GM23338 (cell line): Measurements from ENCODE around the gene PTN. TPM values are rescaled to one million over a fixed set of nuclear protein-coding genes. Genes with fewer than 3 reads are reported as not detected.
A peak's percentile ranks its signal among the peaks of the same experiment; 100 is the strongest.
"Not testable (repeated sequence)": the region's sequence is repeated elsewhere in the genome, so short reads cannot be mapped to it uniquely, and the experiment has no call there.

Experiments
- ATAC-seq: fragments of 200-7000 bp; cut with Tn5 transposase; 3 replicates; pipeline ENCODE4 v1.9.1; 2020
- DNase-seq: peaks from one replicate; pipeline ENCODE4 v3.0.0-alpha.2; 2015; ENCODE audit warnings: low spot score
- H2AFZ ChIP-seq: fragments of 200-600 bp; sonication (generic); 2 replicates; pipeline ENCODE4 v1.8.0; 2016; ENCODE audit warnings: antibody characterized with exemption, mild to moderate bottlenecking, moderate library complexity
- H3F3A ChIP-seq: fragments of 200-600 bp; sonication (generic); replicated peaks from 2 replicates; pipeline ENCODE4 v1.8.0; 2017; ENCODE audit warnings: antibody characterized with exemption, mixed run types, low read depth
- H3K27ac ChIP-seq: fragments of 200-600 bp; sonication (generic); 2 replicates; pipeline ENCODE4 v1.6.1; 2016; ENCODE audit warnings: low read depth
- H3K27me3 ChIP-seq: fragments of 200-600 bp; sonication (generic); 2 replicates; pipeline ENCODE4 v1.8.0; 2016; ENCODE audit warnings: mild to moderate bottlenecking, mixed run types, moderate library complexity; ENCODE audit not compliant: insufficient read depth
- H3K36me3 ChIP-seq: fragments of 200-600 bp; sonication (generic); 2 replicates; pipeline ENCODE4 v1.8.0; 2016; ENCODE audit warnings: mild to moderate bottlenecking; ENCODE audit not compliant: insufficient read depth
- H3K4me1 ChIP-seq: fragments of 200-600 bp; sonication (generic); 2 replicates; pipeline ENCODE4 v1.8.0; 2016; ENCODE audit warnings: mild to moderate bottlenecking, moderate library complexity; ENCODE audit not compliant: insufficient read depth
- H3K4me2 ChIP-seq: fragments of 200-600 bp; sonication (generic); 2 replicates; pipeline ENCODE4 v1.7.1; 2017; ENCODE audit warnings: mixed run types
- H3K4me3 ChIP-seq: fragments of 200-600 bp; sonication (generic); 2 replicates; pipeline ENCODE4 v1.6.1; 2016; ENCODE audit warnings: mixed run types
- H3K79me2 ChIP-seq: fragments of 200-600 bp; sonication (generic); replicated peaks from 2 replicates; pipeline ENCODE4 v1.8.0; 2017; ENCODE audit warnings: mild to moderate bottlenecking; ENCODE audit not compliant: insufficient read depth
- H3K9me2 ChIP-seq: fragments of 200-600 bp; sonication (generic); 2 replicates; pipeline ENCODE4 v1.8.0; 2017; ENCODE audit not compliant: insufficient read depth
- H4K20me1 ChIP-seq: fragments of 200-600 bp; sonication (generic); replicated peaks from 2 replicates; pipeline ENCODE4 v1.8.0; 2017; ENCODE audit warnings: mild to moderate bottlenecking; ENCODE audit not compliant: insufficient read depth
- H3K27ac Mint-ChIP-seq: 2 replicates; pipeline ENCODE4 v1.8.0; 2020; ENCODE audit warnings: inconsistent platforms, mild to moderate bottlenecking, moderate library complexity, mixed read lengths
- H3K27me3 Mint-ChIP-seq: 3 replicates; pipeline ENCODE4 v1.8.0; 2022; ENCODE audit warnings: low read depth, mild to moderate bottlenecking, moderate library complexity, mixed read lengths, inconsistent platforms; ENCODE audit not compliant: insufficient read depth, poor library complexity
- H3K36me3 Mint-ChIP-seq: 3 replicates; pipeline ENCODE4 v1.8.0; 2021; ENCODE audit warnings: low read depth, mild to moderate bottlenecking, inconsistent platforms, moderate library complexity, mixed read lengths
- H3K4me1 Mint-ChIP-seq: 3 replicates; pipeline ENCODE4 v1.8.0; 2020; ENCODE audit warnings: mild to moderate bottlenecking, inconsistent platforms, mixed read lengths
- H3K4me3 Mint-ChIP-seq: 3 replicates; pipeline ENCODE4 v1.8.0; 2021; ENCODE audit warnings: moderate library complexity, mild to moderate bottlenecking, inconsistent platforms, mixed read lengths
- H3K9me3 Mint-ChIP-seq: 3 replicates; pipeline ENCODE4 v1.8.0; 2020; ENCODE audit warnings: moderate library complexity, mild to moderate bottlenecking, inconsistent platforms, mixed read lengths
- CREB1 ChIP-seq: fragments of 250-450 bp; sonication (Bioruptor Pico); IDR thresholded peaks from 2 replicates; pipeline ENCODE4 v1.5.0; 2020; ENCODE audit warnings: low read depth, mild to moderate bottlenecking, moderate library complexity
- EZH2 ChIP-seq: fragments of 200-600 bp; sonication (generic); IDR thresholded peaks from one replicate; pipeline ENCODE4 v1.8.0; 2017; ENCODE audit warnings: antibody characterized with exemption, mild to moderate bottlenecking, low read depth; ENCODE audit not compliant: unreplicated experiment
- JUNB ChIP-seq: IDR thresholded peaks from one replicate; pipeline ENCODE4 v1.6.1; 2016; ENCODE audit warnings: antibody characterized with exemption; ENCODE audit not compliant: unreplicated experiment
- NANOG ChIP-seq: IDR thresholded peaks from 2 replicates; pipeline ENCODE4 v1.6.1; 2016; ENCODE audit warnings: antibody characterized with exemption, borderline replicate concordance
- REST ChIP-seq: IDR thresholded peaks from one replicate; pipeline ENCODE4 v1.6.1; 2018; ENCODE audit warnings: antibody characterized with exemption; ENCODE audit not compliant: unreplicated experiment
- ZNF114 ChIP-seq: fragments of 250-450 bp; sonication (Bioruptor Pico); IDR thresholded peaks from 2 replicates; pipeline ENCODE4 v1.5.0; 2020; ENCODE audit warnings: mild to moderate bottlenecking, moderate library complexity
- ZNF331 ChIP-seq: fragments of 250-450 bp; sonication (Bioruptor Pico); IDR thresholded peaks from 2 replicates; pipeline ENCODE4 v1.5.0; 2020; ENCODE audit warnings: low read depth, mild to moderate bottlenecking, moderate library complexity
- polyA plus RNA-seq: library from polyadenylated mRNA; unstranded; fragments of >200 nt; fragmentation: Nextera tagmentation; extraction: Ambion mirVana; gene quantifications from 2 replicates; pipeline ENCODE4 v1.2.1, GENCODE V29; 2016
- total RNA-seq: library from RNA; depleted of rRNA; stranded (reverse); fragments of >200 nt; shearing (Covaris generic); gene quantifications from 2 replicates; pipeline ENCODE4 v1.2.3, GENCODE V29; 2014
- TF ChIP-seq, protein P1 (sequence below): fragments of 250-450 bp; sonication (Bioruptor Pico); IDR thresholded peaks from 2 replicates; pipeline ENCODE4 v1.5.0; 2020; ENCODE audit warnings: mild to moderate bottlenecking, moderate library complexity
- TF ChIP-seq, protein P2 (sequence below), 2 experiments: fragments of 200-600 bp in 1 of 2; sonication (generic) in 1 of 2; conservative IDR thresholded peaks; 2 replicates each; pipeline versions ENCODE4 v1.5.1 to v1.6.1; 2016 to 2017; ENCODE audit warnings: antibody characterized with exemption in 2 of 2, low read depth in 2 of 2, mild to moderate bottlenecking in 2 of 2, moderate library complexity in 1 of 2
- TF ChIP-seq, protein P3 (sequence below): IDR thresholded peaks from 2 replicates; pipeline ENCODE4 v1.6.1; 2016; ENCODE audit warnings: antibody characterized with exemption

PTN gene
- total and polyA plus RNA-seq, 2 experiments from 2014 or later: 20.1 to 39.4 TPM

DNA sequence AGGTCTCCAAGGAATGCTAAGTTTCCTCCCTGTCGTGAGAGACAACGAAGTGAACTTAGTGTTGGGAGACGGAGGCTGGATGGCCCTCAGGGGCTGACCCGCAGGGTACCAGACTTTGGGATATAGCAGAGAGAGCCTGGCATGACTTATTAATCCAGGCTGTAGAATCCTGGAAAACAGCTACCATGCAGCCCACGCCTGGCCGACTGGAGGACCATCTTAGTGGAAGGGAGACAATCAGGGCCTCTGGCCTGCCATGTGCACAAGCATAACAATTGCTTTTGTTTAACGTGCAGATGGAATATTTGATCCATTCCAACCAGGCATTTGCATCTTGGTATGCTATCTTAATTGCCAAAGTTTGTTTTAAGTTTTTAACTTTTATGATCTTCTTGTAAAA lies 78.1 kb downstream of the PTN start:
- not testable (repeated sequence) for H3K9me2 ChIP-seq, H3F3A ChIP-seq, H3K27ac ChIP-seq, H3K4me3 ChIP-seq, H3K27me3 ChIP-seq, H2AFZ ChIP-seq, H3K4me2 ChIP-seq, H3K79me2 ChIP-seq, DNase-seq, H3K36me3 ChIP-seq, H3K27ac Mint-ChIP-seq, ATAC-seq, H3K4me3 Mint-ChIP-seq, H4K20me1 ChIP-seq, H3K27me3 Mint-ChIP-seq
- H3K36me3 Mint-ChIP-seq: peaks cover 27% of the 10 kb centered on the region
- peaks cover 26% of the 10 kb centered on the region for H3K4me1 Mint-ChIP-seq
- H3K4me1 ChIP-seq: peaks cover 11% of the 10 kb centered on the region
- peaks cover 14% of the 10 kb centered on the region for H3K9me3 Mint-ChIP-seq

GRCh38 chr7:137262599-137262998 lies 80.9 kb downstream of the PTN start:
- Histone ChIP-seq H3K4me1 (peaks cover 37% of the 10 kb centered on the region), H3K79me2 (no peaks in the 10 kb centered on the region), H3K4me3 (no peak overlapping the region), H3F3A (no peaks in the 10 kb centered on the region), H2AFZ (no peak overlapping the region), H3K36me3 (no peaks in the 10 kb centered on the region), H3K9me2 (no peaks in the 10 kb centered on the region), H4K20me1 (no peaks in the 10 kb centered on the region), H3K27me3 (no peaks in the 10 kb centered on the region), H3K27ac (no peak overlapping the region), H3K4me2 (no peak overlapping the region)
- H3K4me3 Mint-ChIP-seq: no peak overlapping the region
- H3K36me3 Mint-ChIP-seq: peaks cover 27% of the 10 kb centered on the region
- ATAC-seq: no peak
- H3K27me3 Mint-ChIP-seq: peaks cover 3% of the 10 kb centered on the region
- DNase-seq: no peak
- H3K27ac Mint-ChIP-seq: 0 out of 2 replicates have a peak overlapping the region, but pooled peaks have one; percentile 62
- peaks cover 52% of the 10 kb centered on the region for H3K4me1 Mint-ChIP-seq
- peaks cover 14% of the 10 kb centered on the region for H3K9me3 Mint-ChIP-seq
- no peak for TF ChIP-seq NANOG
- TF ChIP-seq, protein P1, sequence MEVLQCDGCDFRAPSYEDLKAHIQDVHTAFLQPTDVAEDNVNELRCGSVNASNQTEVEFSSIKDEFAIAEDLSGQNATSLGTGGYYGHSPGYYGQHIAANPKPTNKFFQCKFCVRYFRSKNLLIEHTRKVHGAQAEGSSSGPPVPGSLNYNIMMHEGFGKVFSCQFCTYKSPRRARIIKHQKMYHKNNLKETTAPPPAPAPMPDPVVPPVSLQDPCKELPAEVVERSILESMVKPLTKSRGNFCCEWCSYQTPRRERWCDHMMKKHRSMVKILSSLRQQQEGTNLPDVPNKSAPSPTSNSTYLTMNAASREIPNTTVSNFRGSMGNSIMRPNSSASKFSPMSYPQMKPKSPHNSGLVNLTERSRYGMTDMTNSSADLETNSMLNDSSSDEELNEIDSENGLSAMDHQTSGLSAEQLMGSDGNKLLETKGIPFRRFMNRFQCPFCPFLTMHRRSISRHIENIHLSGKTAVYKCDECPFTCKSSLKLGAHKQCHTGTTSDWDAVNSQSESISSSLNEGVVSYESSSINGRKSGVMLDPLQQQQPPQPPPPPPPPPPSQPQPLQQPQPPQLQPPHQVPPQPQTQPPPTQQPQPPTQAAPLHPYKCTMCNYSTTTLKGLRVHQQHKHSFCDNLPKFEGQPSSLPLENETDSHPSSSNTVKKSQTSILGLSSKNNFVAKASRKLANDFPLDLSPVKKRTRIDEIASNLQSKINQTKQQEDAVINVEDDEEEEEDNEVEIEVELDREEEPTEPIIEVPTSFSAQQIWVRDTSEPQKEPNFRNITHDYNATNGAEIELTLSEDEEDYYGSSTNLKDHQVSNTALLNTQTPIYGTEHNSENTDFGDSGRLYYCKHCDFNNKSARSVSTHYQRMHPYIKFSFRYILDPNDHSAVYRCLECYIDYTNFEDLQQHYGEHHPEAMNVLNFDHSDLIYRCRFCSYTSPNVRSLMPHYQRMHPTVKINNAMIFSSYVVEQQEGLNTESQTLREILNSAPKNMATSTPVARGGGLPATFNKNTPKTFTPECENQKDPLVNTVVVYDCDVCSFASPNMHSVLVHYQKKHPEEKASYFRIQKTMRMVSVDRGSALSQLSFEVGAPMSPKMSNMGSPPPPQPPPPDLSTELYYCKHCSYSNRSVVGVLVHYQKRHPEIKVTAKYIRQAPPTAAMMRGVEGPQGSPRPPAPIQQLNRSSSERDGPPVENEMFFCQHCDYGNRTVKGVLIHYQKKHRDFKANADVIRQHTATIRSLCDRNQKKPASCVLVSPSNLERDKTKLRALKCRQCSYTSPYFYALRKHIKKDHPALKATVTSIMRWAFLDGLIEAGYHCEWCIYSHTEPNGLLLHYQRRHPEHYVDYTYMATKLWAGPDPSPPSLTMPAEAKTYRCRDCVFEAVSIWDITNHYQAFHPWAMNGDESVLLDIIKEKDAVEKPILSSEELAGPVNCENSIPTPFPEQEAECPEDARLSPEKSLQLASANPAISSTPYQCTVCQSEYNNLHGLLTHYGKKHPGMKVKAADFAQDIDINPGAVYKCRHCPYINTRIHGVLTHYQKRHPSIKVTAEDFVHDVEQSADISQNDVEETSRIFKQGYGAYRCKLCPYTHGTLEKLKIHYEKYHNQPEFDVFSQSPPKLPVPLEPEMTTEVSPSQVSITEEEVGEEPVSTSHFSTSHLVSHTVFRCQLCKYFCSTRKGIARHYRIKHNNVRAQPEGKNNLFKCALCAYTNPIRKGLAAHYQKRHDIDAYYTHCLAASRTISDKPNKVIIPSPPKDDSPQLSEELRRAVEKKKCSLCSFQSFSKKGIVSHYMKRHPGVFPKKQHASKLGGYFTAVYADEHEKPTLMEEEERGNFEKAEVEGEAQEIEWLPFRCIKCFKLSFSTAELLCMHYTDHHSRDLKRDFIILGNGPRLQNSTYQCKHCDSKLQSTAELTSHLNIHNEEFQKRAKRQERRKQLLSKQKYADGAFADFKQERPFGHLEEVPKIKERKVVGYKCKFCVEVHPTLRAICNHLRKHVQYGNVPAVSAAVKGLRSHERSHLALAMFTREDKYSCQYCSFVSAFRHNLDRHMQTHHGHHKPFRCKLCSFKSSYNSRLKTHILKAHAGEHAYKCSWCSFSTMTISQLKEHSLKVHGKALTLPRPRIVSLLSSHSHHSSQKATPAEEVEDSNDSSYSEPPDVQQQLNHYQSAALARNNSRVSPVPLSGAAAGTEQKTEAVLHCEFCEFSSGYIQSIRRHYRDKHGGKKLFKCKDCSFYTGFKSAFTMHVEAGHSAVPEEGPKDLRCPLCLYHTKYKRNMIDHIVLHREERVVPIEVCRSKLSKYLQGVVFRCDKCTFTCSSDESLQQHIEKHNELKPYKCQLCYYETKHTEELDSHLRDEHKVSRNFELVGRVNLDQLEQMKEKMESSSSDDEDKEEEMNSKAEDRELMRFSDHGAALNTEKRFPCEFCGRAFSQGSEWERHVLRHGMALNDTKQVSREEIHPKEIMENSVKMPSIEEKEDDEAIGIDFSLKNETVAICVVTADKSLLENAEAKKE (CRISPR knock-in tag): no peak
- no peak for TF ChIP-seq ZNF114 (CRISPR knock-in tag)
- TF ChIP-seq, protein P2, sequence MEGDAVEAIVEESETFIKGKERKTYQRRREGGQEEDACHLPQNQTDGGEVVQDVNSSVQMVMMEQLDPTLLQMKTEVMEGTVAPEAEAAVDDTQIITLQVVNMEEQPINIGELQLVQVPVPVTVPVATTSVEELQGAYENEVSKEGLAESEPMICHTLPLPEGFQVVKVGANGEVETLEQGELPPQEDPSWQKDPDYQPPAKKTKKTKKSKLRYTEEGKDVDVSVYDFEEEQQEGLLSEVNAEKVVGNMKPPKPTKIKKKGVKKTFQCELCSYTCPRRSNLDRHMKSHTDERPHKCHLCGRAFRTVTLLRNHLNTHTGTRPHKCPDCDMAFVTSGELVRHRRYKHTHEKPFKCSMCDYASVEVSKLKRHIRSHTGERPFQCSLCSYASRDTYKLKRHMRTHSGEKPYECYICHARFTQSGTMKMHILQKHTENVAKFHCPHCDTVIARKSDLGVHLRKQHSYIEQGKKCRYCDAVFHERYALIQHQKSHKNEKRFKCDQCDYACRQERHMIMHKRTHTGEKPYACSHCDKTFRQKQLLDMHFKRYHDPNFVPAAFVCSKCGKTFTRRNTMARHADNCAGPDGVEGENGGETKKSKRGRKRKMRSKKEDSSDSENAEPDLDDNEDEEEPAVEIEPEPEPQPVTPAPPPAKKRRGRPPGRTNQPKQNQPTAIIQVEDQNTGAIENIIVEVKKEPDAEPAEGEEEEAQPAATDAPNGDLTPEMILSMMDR (conservative IDR thresholded peaks at IDR 0.05; ENCODE audit: low read depth in 2 of 2): no peak
- TF ChIP-seq REST: no peak
- no peak for TF ChIP-seq EZH2
- TF ChIP-seq, protein P3, sequence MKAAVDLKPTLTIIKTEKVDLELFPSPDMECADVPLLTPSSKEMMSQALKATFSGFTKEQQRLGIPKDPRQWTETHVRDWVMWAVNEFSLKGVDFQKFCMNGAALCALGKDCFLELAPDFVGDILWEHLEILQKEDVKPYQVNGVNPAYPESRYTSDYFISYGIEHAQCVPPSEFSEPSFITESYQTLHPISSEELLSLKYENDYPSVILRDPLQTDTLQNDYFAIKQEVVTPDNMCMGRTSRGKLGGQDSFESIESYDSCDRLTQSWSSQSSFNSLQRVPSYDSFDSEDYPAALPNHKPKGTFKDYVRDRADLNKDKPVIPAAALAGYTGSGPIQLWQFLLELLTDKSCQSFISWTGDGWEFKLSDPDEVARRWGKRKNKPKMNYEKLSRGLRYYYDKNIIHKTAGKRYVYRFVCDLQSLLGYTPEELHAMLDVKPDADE: no peak
- no peak for TF ChIP-seq CREB1
- TF ChIP-seq ZNF331 (CRISPR knock-in tag): no peak
- TF ChIP-seq JUNB: no peak
